IPS DF 6.9 (cell line): Measurements from ENCODE around the gene DNAJB8.

Experiments
- DNase-seq: peaks from one replicate; pipeline ENCODE4 v3.0.0-alpha.2; 2013; ENCODE audit warnings: low read depth, low spot score
- H3K27ac ChIP-seq: one replicate; pipeline ENCODE4 v1.5.1; 2013; ENCODE audit warnings: low read length, control low read depth
- H3K27me3 ChIP-seq: 2 replicates; pipeline ENCODE4 v1.6.1; 2013; ENCODE audit warnings: mild to moderate bottlenecking, low read length; ENCODE audit not compliant: control insufficient read depth, insufficient read depth
- H3K36me3 ChIP-seq: 2 replicates; pipeline ENCODE4 v1.6.1; 2013; ENCODE audit warnings: low read length; ENCODE audit not compliant: control insufficient read depth, insufficient read depth
- H3K4me1 ChIP-seq: 2 replicates; pipeline ENCODE4 v1.6.1; 2013; ENCODE audit warnings: low read length; ENCODE audit not compliant: control insufficient read depth, insufficient read depth
- H3K4me3 ChIP-seq: 2 replicates; pipeline ENCODE4 v1.5.1; 2013; ENCODE audit warnings: mild to moderate bottlenecking, low read length
- H3K9me3 ChIP-seq: 2 replicates; pipeline ENCODE4 v1.6.1; 2013; ENCODE audit warnings: low read length, inconsistent platforms; ENCODE audit not compliant: control insufficient read depth, insufficient read depth
- WGBS: extraction: QIAGEN DNeasy Blood & Tissue Kit; methylation state at CpG from one replicate; pipeline ENCODE4 v1.1.7; 2013; ENCODE audit warnings: mixed read lengths, missing lambda C conversion rate; ENCODE audit not compliant: insufficient read length, insufficient coverage; 5-methylcytosine and 5-hydroxymethylcytosine counted together

DNAJB8 gene

GRCh38 chr3:128445357-128445756 lies 21.3 kb downstream of the DNAJB8 start:
- Histone ChIP-seq H3K9me3 (no peaks in the 10 kb centered on the region), H3K27ac (no peak overlapping the region), H3K4me3 (no peak overlapping the region), H3K36me3 (no peaks in the 10 kb centered on the region), H3K4me1 (no peaks in the 10 kb centered on the region), H3K27me3 (no peaks in the 10 kb centered on the region)
- WGBS, result no CpG with 5 or more reads among the region's 1 CpG
- DNase-seq, result no peak

- DNase-seq, result no peak
- Histone ChIP-seq H3K36me3 (no peaks in the 10 kb centered on the region), H3K4me3 (no peak overlapping the region), H3K27ac (no peak overlapping the region), H3K4me1 (no peaks in the 10 kb centered on the region), H3K27me3 (no peaks in the 10 kb centered on the region), H3K9me3 (no peaks in the 10 kb centered on the region)
- no CpG with 5 or more reads among the region's 3 CpGs for WGBS
Measured at GRCh38 chr3:128443771-128444170, 22.9 kb downstream of the DNAJB8 start.

GRCh38 chr3:128442949-128443348 lies 23.7 kb downstream of the DNAJB8 start:
- WGBS, result 100% methylated on average over 1 of the region's 6 CpGs
- DNase-seq, result no peak
- Histone ChIP-seq H3K4me1 (no peaks in the 10 kb centered on the region), H3K9me3 (no peaks in the 10 kb centered on the region), H3K27ac (no peak overlapping the region), H3K4me3 (no peak overlapping the region), H3K27me3 (no peaks in the 10 kb centered on the region), H3K36me3 (no peaks in the 10 kb centered on the region)

GRCh38 chr3:128442070-128442469 lies 24.6 kb downstream of the DNAJB8 start:
- Histone ChIP-seq H3K27ac (no peak overlapping the region), H3K36me3 (no peaks in the 10 kb centered on the region), H3K4me3 (no peak overlapping the region), H3K4me1 (no peaks in the 10 kb centered on the region), H3K27me3 (no peaks in the 10 kb centered on the region), H3K9me3 (no peaks in the 10 kb centered on the region)
- no peak for DNase-seq
- no CpG with 5 or more reads among the region's 7 CpGs for WGBS

- H3K36me3 ChIP-seq, result no peaks in the 10 kb centered on the region
Measured at GRCh38 chr3:128439226-128439625, 27.5 kb downstream of the DNAJB8 start.

GRCh38 chr3:128438488-128439072 lies 28.1 kb downstream of the DNAJB8 start:
- Histone ChIP-seq H3K36me3 (no peaks in the 10 kb centered on the region), H3K9me3 (no peaks in the 10 kb centered on the region), H3K4me1 (peaks cover 7% of the 10 kb centered on the region), H3K27me3 (no peaks in the 10 kb centered on the region), H3K27ac (no peak overlapping the region), H3K4me3 (no peak overlapping the region)
- DNase-seq, result no peak
- no CpG with 5 or more reads among the region's 6 CpGs for WGBS

More at GRCh38 chr3:128439226-128439625, 27.5 kb downstream of the DNAJB8 start:
- Histone ChIP-seq H3K27ac (no peak overlapping the region), H3K4me3 (no peak overlapping the region), H3K9me3 (no peaks in the 10 kb centered on the region), H3K4me1 (peaks cover 3% of the 10 kb centered on the region; the same call in 1 of the 2 replicates), H3K27me3 (no peaks in the 10 kb centered on the region)
- no CpG with 5 or more reads among the region's 3 CpGs for WGBS
- no peak for DNase-seq

GRCh38 chr3:128436214-128436613 lies 30.5 kb downstream of the DNAJB8 start:
- Histone ChIP-seq H3K9me3 (no peaks in the 10 kb centered on the region), H3K27me3 (peaks cover 6% of the 10 kb centered on the region; the same call in 1 of the 2 replicates), H3K4me3 (no peak overlapping the region), H3K36me3 (no peaks in the 10 kb centered on the region), H3K27ac (no peak overlapping the region), H3K4me1 (peaks cover 12% of the 10 kb centered on the region)
- no peak for DNase-seq
- WGBS, result no CpG with 5 or more reads among the region's 3 CpGs

GRCh38 chr3:128435561-128435960 lies 31.1 kb downstream of the DNAJB8 start:
- no CpG with 5 or more reads among the region's 5 CpGs for WGBS
- no peaks in the 10 kb centered on the region for H3K36me3 ChIP-seq

GRCh38 chr3:128435058-128435457 lies 31.6 kb downstream of the DNAJB8 start:
- Histone ChIP-seq H3K9me3 (no peaks in the 10 kb centered on the region), H3K27ac (no peak overlapping the region), H3K36me3 (no peaks in the 10 kb centered on the region), H3K27me3 (peaks cover 8% of the 10 kb centered on the region; the same call in 1 of the 2 replicates), H3K4me3 (no peak overlapping the region), H3K4me1 (peaks cover 12% of the 10 kb centered on the region)
- WGBS, result no CpG with 5 or more reads among the region's 6 CpGs
- no peak for DNase-seq

More at GRCh38 chr3:128435561-128435960, 31.1 kb downstream of the DNAJB8 start:
- H3K4me1 ChIP-seq, result peaks cover 12% of the 10 kb centered on the region
- H3K4me3 ChIP-seq, result no peak overlapping the region
- H3K27ac ChIP-seq, result no peak overlapping the region
- peaks cover 8% of the 10 kb centered on the region; the same call in 1 of the 2 replicates for H3K27me3 ChIP-seq
- H3K9me3 ChIP-seq, result no peaks in the 10 kb centered on the region
- no peak for DNase-seq

- Histone ChIP-seq H3K4me3 (no peak overlapping the region), H3K27ac (no peak overlapping the region), H3K4me1 (peaks cover 12% of the 10 kb centered on the region), H3K36me3 (no peaks in the 10 kb centered on the region), H3K27me3 (peaks cover 8% of the 10 kb centered on the region; the same call in 1 of the 2 replicates), H3K9me3 (no peaks in the 10 kb centered on the region)
- no peak for DNase-seq
- no CpG with 5 or more reads among the region's 2 CpGs for WGBS
Measured at GRCh38 chr3:128434524-128434923, 32.2 kb downstream of the DNAJB8 start.

GRCh38 chr3:128433837-128434165 lies 32.9 kb downstream of the DNAJB8 start:
- DNase-seq, result no peak
- H3K27me3 ChIP-seq, result peaks cover 8% of the 10 kb centered on the region; the same call in 1 of the 2 replicates

More at GRCh38 chr3:128433837-128434165, 32.9 kb downstream of the DNAJB8 start:
- no CpG with 5 or more reads among the region's 2 CpGs for WGBS
- Histone ChIP-seq H3K4me3 (no peak overlapping the region), H3K4me1 (peaks cover 12% of the 10 kb centered on the region), H3K36me3 (no peaks in the 10 kb centered on the region), H3K27ac (no peak overlapping the region), H3K9me3 (no peaks in the 10 kb centered on the region)
